Parathyroid adenoma (tissue), 2 donors: Measurements from ENCODE around the gene MTTP.

Experiments used
- H2AFZ ChIP-seq: fragments of 300-600 bp; sonication (generic); one replicate; pipeline ENCODE4 v1.7.0; 2017; ENCODE audit warnings: antibody characterized with exemption, mild to moderate bottlenecking
- H3K27ac ChIP-seq: fragments of 300-600 bp; sonication (generic); one replicate; pipeline ENCODE4 v1.7.0; 2017
- H3K27me3 ChIP-seq: fragments of 300-600 bp; sonication (generic); one replicate; pipeline ENCODE4 v1.7.0; 2017; ENCODE audit warnings: low read length; ENCODE audit not compliant: control insufficient read depth, insufficient read depth
- H3K36me3 ChIP-seq: fragments of 300-600 bp; sonication (generic); one replicate; pipeline ENCODE4 v1.7.0; 2017; ENCODE audit warnings: low read length; ENCODE audit not compliant: control insufficient read depth, insufficient read depth
- H3K4me1 ChIP-seq: fragments of 300-600 bp; sonication (generic); one replicate; pipeline ENCODE4 v1.7.0; 2017; ENCODE audit warnings: control low read depth
- H3K4me2 ChIP-seq: fragments of 300-600 bp; sonication (generic); one replicate; pipeline ENCODE4 v1.7.0; 2017; ENCODE audit warnings: low read length
- H3K4me3 ChIP-seq: fragments of 300-600 bp; sonication (generic); one replicate; pipeline ENCODE4 v1.7.0; 2017; ENCODE audit warnings: low read depth, low read length
- H3K79me2 ChIP-seq: fragments of 300-600 bp; sonication (generic); one replicate; pipeline ENCODE4 v1.7.0; 2017; ENCODE audit warnings: control low read depth
- H3K9ac ChIP-seq: fragments of 300-600 bp; sonication (generic); one replicate; pipeline ENCODE4 v1.7.0; 2017; ENCODE audit warnings: mild to moderate bottlenecking
- H3K9me3 ChIP-seq: fragments of 300-600 bp; sonication (generic); one replicate; pipeline ENCODE4 v1.7.0; 2017; ENCODE audit warnings: low read length; ENCODE audit not compliant: control insufficient read depth
- CTCF ChIP-seq: fragments of 300-600 bp; sonication (generic); IDR thresholded peaks from one replicate; pipeline ENCODE4 v1.7.0; 2017; ENCODE audit warnings: antibody characterized with exemption, mild to moderate bottlenecking
- donor health status: primary hyperparathyroidism.

The MTTP gene

GRCh38 chr4:99655308-99656081 lies 80.9 kb downstream of the MTTP start:
- no peak overlapping the region for H3K4me3 ChIP-seq
- H3K9ac ChIP-seq, result no peak overlapping the region
- H3K27ac ChIP-seq, result no peak overlapping the region
- no peak for TF ChIP-seq CTCF
- H3K36me3 ChIP-seq, result no peaks in the 10 kb centered on the region
- no peaks in the 10 kb centered on the region for H3K27me3 ChIP-seq
- H3K79me2 ChIP-seq, result no peaks in the 10 kb centered on the region
- H2AFZ ChIP-seq, result no peak overlapping the region
- H3K9me3 ChIP-seq, result no peaks in the 10 kb centered on the region
- no peaks in the 10 kb centered on the region for H3K4me1 ChIP-seq
- no peak overlapping the region for H3K4me2 ChIP-seq

GRCh38 chr4:99657798-99658197 lies 83.2 kb downstream of the MTTP start, which contains the start of gene C4orf54:
Gene C4orf54, minus strand, starts transcription at chr4:99657828. Its CDS starts 3,180 bp downstream, at chr4:99654648.
- H3K9me3 ChIP-seq, result no peaks in the 10 kb centered on the region
- no peaks in the 10 kb centered on the region for H3K4me1 ChIP-seq
- no peaks in the 10 kb centered on the region for H3K36me3 ChIP-seq
- H3K9ac ChIP-seq, result no peak within 1 kb of the TSS
- no peaks in the 10 kb centered on the region for H3K79me2 ChIP-seq
- H3K27ac ChIP-seq, result no peak within 1 kb of the TSS
- H3K27me3 ChIP-seq, result no peaks in the 10 kb centered on the region
- H3K4me3 ChIP-seq, result no peak within 1 kb of the TSS
- no peak for TF ChIP-seq CTCF
- H2AFZ ChIP-seq, result no peak within 1 kb of the TSS
- H3K4me2 ChIP-seq, result no peak within 1 kb of the TSS

- H3K4me1 ChIP-seq, result no peaks in the 10 kb centered on the region
- H2AFZ ChIP-seq, result no peak overlapping the region
- no peaks in the 10 kb centered on the region for H3K27me3 ChIP-seq
- H3K4me2 ChIP-seq, result no peak overlapping the region
- no peak overlapping the region for H3K9ac ChIP-seq
- TF ChIP-seq CTCF, result no peak
- no peak overlapping the region for H3K4me3 ChIP-seq
- no peaks in the 10 kb centered on the region for H3K79me2 ChIP-seq
- no peaks in the 10 kb centered on the region for H3K9me3 ChIP-seq
- no peaks in the 10 kb centered on the region for H3K36me3 ChIP-seq
- no peak overlapping the region for H3K27ac ChIP-seq
These were observed 84.0 kb downstream of the MTTP start for GRCh38 chr4:99658666-99659065.

GRCh38 chr4:99661907-99662306 lies 87.3 kb downstream of the MTTP start:
- Histone ChIP-seq H3K79me2 (no peaks in the 10 kb centered on the region), H3K9me3 (no peaks in the 10 kb centered on the region), H3K27ac (no peak overlapping the region), H3K4me1 (no peaks in the 10 kb centered on the region), H3K4me3 (no peak overlapping the region), H3K9ac (no peak overlapping the region), H3K4me2 (no peak overlapping the region), H3K36me3 (no peaks in the 10 kb centered on the region), H3K27me3 (no peaks in the 10 kb centered on the region), H2AFZ (no peak overlapping the region)
- TF ChIP-seq CTCF, result no peak

- Histone ChIP-seq H3K79me2 (no peaks in the 10 kb centered on the region), H3K27ac (no peak overlapping the region), H3K36me3 (no peaks in the 10 kb centered on the region), H3K4me2 (no peak overlapping the region), H3K9me3 (no peaks in the 10 kb centered on the region), H3K4me1 (no peaks in the 10 kb centered on the region), H2AFZ (no peak overlapping the region), H3K4me3 (no peak overlapping the region), H3K27me3 (no peaks in the 10 kb centered on the region), H3K9ac (no peak overlapping the region)
- TF ChIP-seq CTCF, result no peak
These were observed 90.1 kb downstream of the MTTP start for GRCh38 chr4:99664716-99665115.
